HepG2 (cell line): Measurements from ENCODE around the gene CCDC148. TPM values are rescaled to one million over a fixed set of nuclear protein-coding genes. Genes with fewer than 3 reads are reported as not detected.

ENCODE experiments used
- ADNP ChIP-seq: sonication (generic); formaldehyde crosslinking; IDR thresholded peaks from 2 replicates; pipeline ENCODE4 v1.4.0; 2020; ENCODE audit warnings: missing genetic modification reagents
- ASH2L ChIP-seq: fragments of 300-600, 200-600 bp; sonication (generic); IDR thresholded peaks from 2 replicates; pipeline ENCODE4 v1.7.0; 2017; ENCODE audit warnings: low read depth, mild to moderate bottlenecking, moderate library complexity, mixed read lengths, low read length; ENCODE audit not compliant: insufficient read length
- CCDC6 ChIP-seq: sonication (generic); formaldehyde crosslinking; IDR thresholded peaks from 2 replicates; pipeline ENCODE4 v1.8.1; 2022; ENCODE audit warnings: mild to moderate bottlenecking, missing genetic modification reagents, moderate library complexity
- GMEB2 ChIP-seq: IDR thresholded peaks from 2 replicates; pipeline ENCODE4 v1.6.1; 2016; ENCODE audit warnings: missing biosample characterization, missing genetic modification reagents, low read depth
- GRHL1 ChIP-seq: sonication (generic); formaldehyde crosslinking; conservative IDR thresholded peaks from 2 replicates; pipeline ENCODE4 v1.8.0; 2022; ENCODE audit warnings: missing genetic modification reagents
- HOXA5 ChIP-seq: sonication (generic); formaldehyde crosslinking; IDR thresholded peaks from 2 replicates; pipeline ENCODE4 v1.4.0; 2020; ENCODE audit warnings: missing genetic modification reagents
- IRF1 ChIP-seq: sonication (generic); formaldehyde crosslinking; IDR thresholded peaks from 2 replicates; pipeline ENCODE4 v1.4.0; 2020; ENCODE audit warnings: low read depth, mild to moderate bottlenecking, missing genetic modification reagents
- JDP2 ChIP-seq: sonication (generic); formaldehyde crosslinking; IDR thresholded peaks from 2 replicates; pipeline ENCODE4 v1.8.1; 2022; ENCODE audit warnings: missing genetic modification reagents, borderline replicate concordance
- KDM3A ChIP-seq: IDR thresholded peaks from 2 replicates; pipeline ENCODE4 v1.6.1; 2018; ENCODE audit warnings: low read depth, missing compliant biosample characterization
- MAF1 ChIP-seq: sonication (generic); formaldehyde crosslinking; IDR thresholded peaks from 2 replicates; pipeline ENCODE4 v1.5.0; 2020; ENCODE audit warnings: missing genetic modification reagents, borderline replicate concordance
- MLXIP ChIP-seq: sonication (generic); formaldehyde crosslinking; IDR thresholded peaks from 2 replicates; pipeline ENCODE4 v1.9.0; 2021; ENCODE audit warnings: missing genetic modification reagents, borderline replicate concordance
- ZBTB3 ChIP-seq: sonication (generic); formaldehyde crosslinking; IDR thresholded peaks from 2 replicates; pipeline ENCODE4 v1.4.0; 2020; ENCODE audit warnings: low read depth, mild to moderate bottlenecking, moderate library complexity, missing genetic modification reagents, borderline replicate concordance
- ZBTB34 ChIP-seq: sonication (generic); formaldehyde crosslinking; IDR thresholded peaks from 2 replicates; pipeline ENCODE4 v1.8.0; 2022; ENCODE audit warnings: mild to moderate bottlenecking, missing genetic modification reagents
- ZNF335 ChIP-seq: sonication (generic); formaldehyde crosslinking; IDR thresholded peaks from 2 replicates; pipeline ENCODE4 v1.4.0; 2020; ENCODE audit warnings: missing genetic modification reagents
- ZNF33B ChIP-seq: sonication (generic); formaldehyde crosslinking; IDR thresholded peaks from 2 replicates; pipeline ENCODE4 v1.5.1; 2020; ENCODE audit warnings: mild to moderate bottlenecking, missing genetic modification reagents
- ZNF34 ChIP-seq: sonication (generic); formaldehyde crosslinking; IDR thresholded peaks from 2 replicates; pipeline ENCODE4 v1.4.0; 2020; ENCODE audit warnings: mild to moderate bottlenecking, missing genetic modification reagents, borderline replicate concordance
- ZNF546 ChIP-seq: sonication (generic); formaldehyde crosslinking; conservative IDR thresholded peaks from 2 replicates; pipeline ENCODE4 v1.8.1; 2023; ENCODE audit warnings: mild to moderate bottlenecking, missing genetic modification reagents
- ZNF883 ChIP-seq: sonication (generic); formaldehyde crosslinking; IDR thresholded peaks from 2 replicates; pipeline ENCODE4 v1.5.1; 2020; ENCODE audit warnings: mild to moderate bottlenecking, missing genetic modification reagents; ENCODE audit errors: not compliant biosample characterization
- polyA plus RNA-seq, 8 experiments: library from polyadenylated mRNA; depleted of rRNA in 3 of 8; stranded (reverse) in 7 of 8; unstranded in 1 of 8; fragments of >200 nt; fragmentation: Illumina TruSeq in 4 of 8; extraction: Trizol in 4 of 8; gene quantifications; 2 replicates each; pipeline versions ENCODE4 v1.2.1 to v1.2.3, GENCODE V29; 2011 to 2016; ENCODE audit warnings: low read depth in 4 of 8, missing spikeins in 1 of 8, mixed read lengths in 1 of 8; ENCODE audit not compliant: insufficient read depth in 1 of 8
- total RNA-seq, 5 experiments: library from RNA; depleted of rRNA; stranded (reverse); fragments of >200 nt; fragmentation: Illumina TruSeq; extraction: Trizol; gene quantifications; 2 replicates each; pipeline ENCODE4 v1.2.3, GENCODE V29; 2016; ENCODE audit warnings: low read depth in 1 of 5

Gene CCDC148
- total and polyA plus RNA-seq, 2 of the 13 experiments (the other 11 are each of a cell fraction or from before 2014, with no cell fraction given): 0.30 to 0.49 TPM

GRCh38 chr2:158456309-158457066, at the start of gene CCDC148, which contains the start of gene PKP4 (continued):
- TF ChIP-seq ASH2L: no peak
- no peak for TF ChIP-seq ZBTB34 (CRISPR knock-in tag)
- TF ChIP-seq ADNP (CRISPR knock-in tag): no peak
- no peak for TF ChIP-seq ZNF34 (CRISPR knock-in tag)
- no peak; the same call in 1 of the 2 replicates for TF ChIP-seq JDP2 (CRISPR knock-in tag)
- TF ChIP-seq ZNF335 (CRISPR knock-in tag): no peak
- TF ChIP-seq CCDC6 (CRISPR knock-in tag): peak; percentile 80
- no peak for TF ChIP-seq HOXA5 (CRISPR knock-in tag)
- TF ChIP-seq ZNF883 (CRISPR knock-in tag): no peak
- TF ChIP-seq ZNF33B (CRISPR knock-in tag): no peak
- no peak for TF ChIP-seq ZNF546 (CRISPR knock-in tag)
- no peak for TF ChIP-seq MAF1 (CRISPR knock-in tag)
- TF ChIP-seq GMEB2 (CRISPR knock-in tag): peak; percentile 54
- TF ChIP-seq KDM3A (CRISPR knock-in tag): no peak
- TF ChIP-seq ZBTB3 (CRISPR knock-in tag): no peak
- TF ChIP-seq MLXIP (CRISPR knock-in tag): no peak
- no peak for TF ChIP-seq IRF1
- no peak for TF ChIP-seq GRHL1 (CRISPR knock-in tag)
